ENCODE results near the gene TLCD3A.
"Not testable (repeated sequence)": the region's sequence is repeated elsewhere in the genome, so short reads cannot be mapped to it uniquely, and the experiment has no call there.

TLCD3A gene

DNA sequence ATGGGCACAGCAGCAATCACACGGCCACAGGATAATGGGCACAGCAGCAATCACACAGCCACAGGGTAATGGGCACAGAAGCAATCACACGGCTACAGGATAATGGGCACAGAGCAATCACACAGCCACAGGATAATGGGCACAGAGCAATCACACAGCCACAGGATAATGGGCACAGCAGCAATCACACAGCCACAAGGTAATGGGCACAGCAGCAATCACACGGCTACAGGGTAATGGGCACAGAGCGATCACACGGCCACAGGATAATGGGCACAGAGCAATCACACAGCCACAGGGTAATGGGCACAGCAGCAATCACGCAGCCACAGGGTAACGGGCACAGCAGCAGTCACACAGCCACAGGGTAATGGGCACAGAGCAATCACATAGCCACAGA is 17.0 kb downstream of the TLCD3A start:
- not testable (repeated sequence) for DNase-seq (ENCODE audit: low spot score)

DNA sequence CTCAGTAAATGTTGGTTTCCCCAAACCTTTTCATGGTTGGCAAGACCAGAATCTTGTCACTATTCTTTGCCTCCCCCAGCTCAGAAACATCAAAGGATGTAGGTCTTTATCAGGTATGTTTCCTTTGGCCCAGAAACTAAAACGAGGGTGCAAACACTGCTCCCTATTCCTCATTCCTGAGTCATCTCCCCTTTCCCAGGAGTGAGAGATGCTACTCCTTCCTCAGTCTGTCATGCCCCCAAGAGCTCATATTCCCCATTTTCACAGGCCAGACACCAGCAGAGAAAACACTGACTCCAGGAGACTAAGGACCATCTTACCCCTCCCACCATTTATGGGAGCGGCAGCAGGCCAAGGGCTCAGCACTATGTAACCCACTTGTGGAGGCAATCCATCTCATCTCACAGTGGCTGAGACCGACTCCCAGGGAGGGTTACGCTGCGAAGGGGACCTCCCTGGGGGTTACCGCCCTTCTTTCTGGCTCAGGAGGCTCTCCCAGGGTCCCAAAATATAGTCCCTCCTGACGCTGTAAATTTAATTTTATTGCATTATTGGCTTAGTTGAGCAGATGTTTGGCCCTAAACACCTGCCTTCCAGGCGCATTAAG is 18.1 kb downstream of the TLCD3A start:
- peak; percentile 68 for DNase-seq (ENCODE audit: low spot score)

DNA sequence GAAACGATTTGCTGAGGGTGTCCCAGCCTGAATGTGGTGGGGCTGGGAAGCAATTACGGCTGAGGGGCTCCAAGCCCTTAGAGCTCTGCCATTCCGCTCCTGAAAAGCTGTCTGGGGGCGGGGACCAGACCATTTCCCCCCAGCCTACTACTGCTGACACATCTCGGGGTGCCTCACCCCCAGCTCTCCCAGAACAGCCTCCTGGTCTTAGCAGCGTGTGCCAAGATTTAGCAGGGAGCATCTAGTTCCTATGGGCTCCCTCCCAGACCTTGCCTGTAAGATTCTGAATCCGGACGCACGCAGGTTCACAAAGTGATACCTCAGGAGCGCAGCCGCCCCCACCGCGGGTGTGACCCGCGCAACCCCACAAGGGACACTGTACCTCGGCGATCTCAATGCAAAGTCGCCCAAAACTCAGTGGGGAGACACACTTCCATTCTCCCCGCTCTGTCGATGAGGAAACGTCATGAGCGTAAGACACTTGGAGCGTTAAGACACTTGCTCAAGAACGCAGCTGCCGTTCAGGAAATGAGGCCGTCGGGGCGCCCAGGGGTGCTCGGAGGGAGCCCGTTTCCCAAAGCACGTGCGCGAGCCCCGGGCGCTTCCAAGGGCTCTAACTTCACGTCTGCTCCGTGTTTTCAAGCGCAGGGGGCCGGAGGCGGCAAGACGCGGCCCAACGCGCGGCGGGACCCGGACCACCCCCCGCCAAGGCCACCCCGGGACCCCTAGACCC is 19.0 kb downstream of the TLCD3A start:
- DNase-seq (ENCODE audit: low spot score) = peak; percentile 78

DNA sequence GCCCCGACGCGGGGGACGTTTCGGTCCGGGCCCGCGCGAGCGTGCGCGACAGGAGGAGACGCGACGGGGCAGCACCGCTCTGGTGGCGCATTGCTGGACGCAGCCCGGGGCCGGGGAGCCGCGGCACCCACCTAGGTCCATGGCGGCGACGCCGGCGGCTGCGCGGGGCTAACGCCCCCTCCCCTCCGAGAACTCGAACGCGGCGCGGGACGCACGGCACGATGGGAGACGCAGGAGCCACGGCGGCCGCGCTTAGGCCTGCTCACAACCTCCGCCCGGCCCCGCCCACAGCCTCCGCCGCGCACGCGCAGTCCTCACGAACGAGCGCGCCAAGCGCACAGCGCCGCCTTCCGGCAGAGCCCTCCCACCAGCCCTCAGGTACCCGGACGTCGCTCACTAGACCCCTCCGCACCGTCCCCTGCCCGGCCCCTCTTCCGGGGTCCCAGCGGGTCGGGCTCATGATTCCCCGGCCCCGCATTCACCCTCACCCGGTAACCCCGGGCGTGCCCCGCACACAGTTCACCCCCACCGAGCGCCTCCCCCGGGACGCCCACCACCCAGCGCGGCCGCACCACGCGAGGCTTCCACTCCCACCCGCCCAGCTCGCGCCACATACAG is 19.7 kb downstream of the TLCD3A start, which contains the start of gene GEMIN4:
GEMIN4 (minus strand) TSS at position 263 of the 618 bp plus-strand sequence; CDS start at position 141, 122 bp downstream.
- DNase-seq (ENCODE audit: low spot score) = peak; percentile 85

DNA sequence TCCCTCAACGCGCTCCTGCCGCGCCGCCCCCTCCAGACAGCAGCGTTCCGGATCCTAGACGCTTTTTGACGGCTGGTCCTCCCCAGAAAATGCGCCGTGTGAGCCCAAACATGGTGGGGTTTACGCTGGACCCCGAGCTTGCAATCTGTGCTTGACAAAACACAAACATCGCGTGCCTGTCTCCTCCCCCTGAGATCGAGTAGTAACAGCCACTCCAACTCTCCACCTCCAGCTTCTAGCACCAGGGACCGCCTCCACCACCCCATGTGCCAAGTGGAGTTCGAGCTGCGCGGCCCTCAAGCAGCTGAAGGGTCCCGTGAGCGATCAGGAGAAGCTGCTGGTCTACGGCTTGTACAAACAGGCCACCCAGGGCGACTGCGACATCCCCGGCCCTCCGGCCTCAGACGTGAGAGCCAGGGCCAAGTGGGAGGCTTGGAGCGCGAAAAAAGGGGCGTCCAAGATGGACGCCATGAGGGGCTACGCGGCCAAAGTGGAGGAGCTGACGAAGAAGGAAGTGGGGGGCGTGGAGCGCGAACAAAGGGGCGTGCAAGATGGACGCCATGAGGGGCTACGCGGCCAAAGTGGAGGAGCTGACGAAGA is 20.3 kb downstream of the TLCD3A start:
- DNase-seq (ENCODE audit: low spot score) = no peak

DNA sequence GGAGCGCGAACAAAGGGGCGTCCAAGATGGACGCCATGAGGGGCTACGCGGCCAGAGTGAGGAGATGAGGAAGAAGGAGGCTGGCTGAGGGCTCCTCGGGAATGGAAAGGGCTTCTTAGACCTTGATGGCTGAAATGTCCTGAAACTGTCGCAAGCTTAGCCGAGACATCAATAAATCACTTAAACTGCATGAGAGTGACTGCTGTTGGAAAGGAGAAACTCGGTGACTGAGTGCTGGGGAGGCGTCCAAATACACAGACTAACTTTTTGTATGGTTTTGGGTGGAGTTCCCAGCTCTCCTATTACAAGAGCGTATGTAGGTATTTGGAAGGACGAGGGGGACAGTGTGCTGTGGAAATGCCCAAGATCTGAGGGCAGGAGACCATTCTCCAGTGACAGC is 21.0 kb downstream of the TLCD3A start:
- DNase-seq (ENCODE audit: low spot score) = no peak

DNA sequence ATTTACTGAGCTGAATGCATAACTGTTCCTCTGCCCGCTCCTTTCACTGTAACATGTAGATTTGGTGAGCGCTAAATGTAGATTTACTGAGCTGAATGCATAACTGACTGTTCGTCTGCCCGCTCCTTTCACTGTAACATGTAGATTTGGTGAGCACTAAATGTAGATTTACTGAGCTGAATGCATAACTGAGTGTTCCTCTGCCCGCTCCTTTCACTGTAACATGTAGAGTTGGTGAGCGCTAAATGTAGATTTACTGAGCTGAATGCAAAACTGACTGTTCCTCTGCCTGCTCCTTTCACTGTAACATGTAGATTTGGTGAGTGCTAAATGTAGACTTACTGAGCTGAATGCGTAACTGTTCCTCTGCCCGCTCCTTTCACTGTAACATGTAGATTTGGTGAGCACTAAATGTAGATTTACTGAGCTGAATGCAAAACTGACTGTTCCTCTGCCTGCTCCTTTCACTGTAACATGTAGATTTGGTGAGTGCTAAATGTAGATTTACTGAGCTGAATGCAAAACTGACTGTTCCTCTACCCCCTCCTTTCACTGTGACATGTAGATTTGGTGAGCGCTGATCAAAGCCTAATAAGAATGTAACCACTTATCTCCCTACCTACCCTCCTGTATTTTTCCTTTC is 23.0 kb downstream of the TLCD3A start:
- not testable (repeated sequence) for DNase-seq (ENCODE audit: low spot score)

DNA sequence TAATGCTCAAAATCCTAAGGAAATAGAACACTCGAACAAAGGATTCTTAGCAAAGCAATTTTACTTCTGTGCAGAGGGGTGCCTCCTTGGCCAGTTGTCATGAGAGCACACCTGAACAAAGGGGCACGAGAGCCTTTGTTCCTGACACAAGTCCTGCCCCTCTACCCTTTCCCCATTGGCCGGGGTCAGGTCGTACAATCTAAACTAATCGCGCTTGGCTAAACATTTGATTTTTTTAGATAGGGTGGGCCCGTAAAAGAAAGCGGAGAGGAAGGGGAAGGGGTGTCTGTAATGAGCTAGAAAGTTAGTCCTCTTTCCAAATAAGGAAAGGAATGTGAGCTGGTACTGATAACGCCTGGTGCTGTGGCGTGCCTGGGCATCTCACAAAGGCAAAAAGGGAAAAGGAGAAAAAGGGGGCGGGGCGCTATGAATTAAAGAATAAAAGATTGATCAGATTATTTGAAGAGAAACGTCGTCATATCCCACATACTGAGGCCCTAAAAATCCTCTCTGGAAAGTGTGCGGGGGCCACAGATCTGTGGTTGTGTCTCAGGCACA is 23.7 kb downstream of the TLCD3A start:
- DNase-seq (ENCODE audit: low spot score) = not testable (repeated sequence)

DNA sequence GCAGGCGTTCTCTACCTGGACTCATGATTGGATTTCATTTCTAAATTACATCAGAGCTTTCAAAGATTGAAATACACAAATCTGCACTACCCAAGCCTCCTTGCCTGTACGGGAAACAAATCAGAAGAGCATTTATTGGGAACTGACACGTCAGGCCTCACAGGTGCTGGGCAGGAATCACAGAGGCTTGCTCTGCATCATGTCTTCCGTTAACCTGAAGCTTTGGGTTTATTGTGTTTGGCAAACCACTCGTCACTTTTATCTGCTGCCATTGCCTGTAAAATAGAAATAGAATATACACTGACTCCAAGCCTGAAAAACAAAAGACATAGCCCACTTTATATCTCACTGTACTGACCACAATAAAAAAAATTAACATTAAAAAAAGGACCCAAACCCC is 27.6 kb downstream of the TLCD3A start:
- no peak for DNase-seq (ENCODE audit: low spot score)

DNA sequence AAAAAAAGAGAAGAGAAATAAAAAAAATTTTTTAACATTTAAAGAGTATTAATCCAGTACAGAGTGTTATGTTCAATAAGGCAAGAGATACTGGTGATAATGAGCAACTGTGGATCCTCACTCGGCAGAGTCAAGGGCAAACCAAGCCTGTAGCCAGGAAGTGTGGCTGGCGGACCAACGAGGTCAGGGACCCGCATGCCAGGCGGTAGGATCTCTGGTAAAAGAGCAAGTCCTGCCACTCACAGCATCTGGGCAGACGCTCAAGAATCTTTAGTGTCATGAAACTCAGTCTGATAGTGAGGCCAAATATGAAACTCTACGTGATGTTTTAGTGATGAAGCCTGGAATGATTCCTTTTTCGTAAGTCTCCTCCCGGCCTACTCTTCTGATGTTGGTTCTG is 28.0 kb downstream of the TLCD3A start:
- no peak for DNase-seq (ENCODE audit: low spot score)

DNA sequence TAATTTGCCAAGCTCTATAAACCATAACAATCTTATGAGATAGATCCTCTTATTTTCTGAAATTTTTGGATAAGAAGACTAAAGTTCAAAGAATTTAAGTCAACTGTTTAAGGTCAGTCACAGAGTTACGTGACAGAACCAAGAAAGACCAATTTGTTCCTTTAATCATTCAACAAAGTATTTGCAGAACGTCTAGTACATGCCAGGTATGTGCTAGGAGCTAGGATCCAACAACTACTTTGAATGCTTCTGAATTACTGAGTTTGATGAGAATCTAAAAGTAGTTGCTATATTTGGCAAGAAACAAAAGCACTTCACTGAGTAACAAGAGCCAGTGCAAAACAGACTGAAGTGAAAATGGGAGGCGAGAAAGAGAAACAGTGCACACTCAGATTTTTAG is 34.7 kb downstream of the TLCD3A start:
- DNase-seq (ENCODE audit: low spot score) = no peak

DNA sequence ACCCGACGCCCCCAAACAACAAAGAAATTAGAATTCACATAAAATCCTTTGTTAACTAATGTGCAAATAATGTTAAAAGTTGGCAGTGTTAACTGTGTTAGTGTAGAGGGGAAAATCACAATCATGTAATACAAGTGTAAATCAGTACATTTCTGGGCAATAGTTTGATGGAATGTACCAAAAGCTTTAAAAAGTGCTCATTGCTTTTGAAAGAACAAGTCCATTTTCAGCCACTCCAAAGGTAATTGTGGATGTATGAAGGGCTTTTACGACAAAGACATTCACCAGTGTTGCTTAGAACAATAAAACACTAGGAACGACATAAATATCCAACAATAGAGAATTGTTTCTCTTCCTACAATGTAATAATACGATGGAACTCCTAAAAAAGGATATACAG is 40.6 kb downstream of the TLCD3A start:
- no peak for DNase-seq (ENCODE audit: low spot score)

DNA sequence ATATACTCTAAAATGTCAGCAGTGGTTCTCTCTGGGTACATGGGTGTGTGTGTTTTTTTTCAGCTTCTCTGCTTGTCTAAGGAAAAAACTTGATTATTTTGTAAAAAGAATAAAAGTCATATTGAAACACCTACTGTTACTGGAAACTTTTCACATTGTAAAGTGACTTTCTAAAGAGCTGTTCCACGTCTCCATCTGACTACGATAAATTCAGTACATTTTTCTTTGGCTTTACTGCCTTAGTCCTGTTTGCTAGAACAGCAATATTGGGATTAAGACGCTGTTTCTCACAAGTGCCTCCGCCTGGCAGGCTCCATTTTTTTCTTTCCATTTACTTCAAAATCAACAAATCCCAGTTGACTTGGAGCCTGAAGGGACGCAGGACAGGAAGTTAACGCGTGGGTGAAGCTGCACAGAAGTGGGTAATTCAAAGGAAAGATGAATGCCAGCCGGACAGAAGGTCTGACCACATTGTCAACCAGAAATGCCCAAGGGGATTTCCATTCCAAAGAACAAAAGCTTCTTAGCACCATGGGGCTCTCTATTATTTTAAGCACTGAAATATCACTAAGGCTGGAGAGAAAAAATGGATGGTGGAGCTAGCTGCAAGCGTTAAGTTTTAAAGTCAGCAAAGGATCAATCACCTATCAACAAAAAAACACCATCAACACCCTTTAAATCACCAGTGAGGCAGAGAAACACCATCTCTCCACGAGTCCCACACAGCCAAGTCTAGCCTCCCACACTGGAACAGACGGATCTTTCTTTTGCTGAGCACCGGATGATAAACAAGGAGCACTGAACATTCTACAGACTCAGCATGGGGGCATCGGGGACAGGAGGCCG is 41.3 kb downstream of the TLCD3A start:
- DNase-seq (ENCODE audit: low spot score) = no peak

DNA sequence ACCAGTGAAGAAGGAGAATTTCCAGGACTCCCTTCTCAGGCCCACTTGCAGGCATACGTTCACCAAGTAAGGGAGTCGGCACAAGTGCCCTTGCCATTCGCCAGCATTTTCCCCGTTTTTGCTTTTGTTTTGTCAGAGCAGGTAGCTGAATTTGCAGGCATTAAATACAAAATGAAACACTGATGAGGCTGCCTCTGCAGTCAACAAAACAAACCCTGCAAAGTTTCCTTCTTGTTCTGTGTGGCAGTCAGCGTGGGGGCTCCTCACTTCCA is 41.9 kb downstream of the TLCD3A start:
- DNase-seq (ENCODE audit: low spot score) = no peak

DNA sequence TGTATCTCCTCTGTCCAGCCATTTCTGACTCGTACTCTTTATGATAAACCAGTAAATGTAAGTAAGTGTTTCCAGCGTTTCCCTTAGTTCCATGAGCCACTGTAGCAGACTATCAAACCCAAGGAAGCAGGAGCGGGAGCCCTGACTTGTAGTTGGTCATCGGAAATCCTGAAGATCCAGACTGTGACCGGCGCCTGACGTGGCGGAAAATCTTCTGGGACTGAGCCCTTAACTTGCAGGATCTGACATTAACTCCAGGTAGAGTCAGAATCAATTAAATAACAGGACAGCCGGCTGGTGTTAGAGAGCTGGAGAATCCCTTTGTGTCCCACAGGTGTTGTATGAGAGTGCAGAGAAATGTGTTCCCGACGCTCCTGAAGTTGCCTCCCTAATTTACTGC is 45.7 kb downstream of the TLCD3A start:
- no peak for DNase-seq (ENCODE audit: low spot score)

DNA sequence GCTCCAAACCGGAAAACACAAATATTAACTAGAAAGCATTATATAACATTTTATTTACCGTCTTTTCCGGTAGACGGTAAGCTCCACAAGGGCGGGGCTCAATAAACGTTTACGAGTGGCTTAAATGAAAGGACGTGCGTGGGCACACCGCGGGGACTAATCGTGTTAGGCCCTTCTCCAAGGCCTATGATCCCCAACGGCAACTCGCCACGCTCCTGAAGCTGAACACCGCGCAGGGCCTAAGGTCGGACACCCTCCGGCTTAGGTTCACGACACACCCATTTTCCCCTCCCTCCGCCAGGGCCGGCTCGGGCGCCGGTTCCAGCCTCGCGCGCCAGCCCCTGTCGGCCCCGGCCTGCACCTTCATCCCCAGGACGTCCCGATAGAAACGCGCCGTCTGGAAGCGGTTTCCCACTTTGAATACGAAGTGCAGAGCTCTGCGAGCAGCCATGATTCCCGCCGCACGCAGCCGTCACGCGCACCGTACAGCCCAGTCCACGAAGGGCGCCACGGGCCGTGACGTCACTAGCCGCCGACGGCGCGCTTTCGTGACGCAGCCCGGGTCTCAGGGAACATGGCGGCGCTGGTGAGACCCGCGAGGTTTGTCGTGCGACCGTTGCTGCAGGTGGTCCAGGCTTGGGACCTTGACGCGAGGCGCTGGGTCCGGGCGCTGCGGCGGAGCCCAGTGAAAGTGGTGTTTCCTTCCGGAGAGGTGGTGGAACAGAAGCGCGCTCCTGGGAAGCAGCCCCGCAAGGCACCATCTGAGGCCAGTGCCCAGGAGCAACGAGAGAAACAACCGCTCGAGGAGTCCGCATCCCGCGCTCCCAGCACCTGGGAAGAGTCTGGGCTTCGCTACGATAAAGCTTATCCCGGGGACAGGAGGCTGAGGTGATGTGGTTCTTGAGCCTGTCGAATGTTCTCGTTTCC is 49.7 kb downstream of the TLCD3A start, which contains the start of the genes GLOD4 and MRM3:
GLOD4 (minus strand) TSS at position 476 of the 927 bp plus-strand sequence; CDS start at position 451, 25 bp downstream.
MRM3 (plus strand) TSS at position 549 of the 927 bp plus-strand sequence; CDS start at position 575, 26 bp downstream.
- DNase-seq (ENCODE audit: low spot score) = peak; percentile 86

DNA sequence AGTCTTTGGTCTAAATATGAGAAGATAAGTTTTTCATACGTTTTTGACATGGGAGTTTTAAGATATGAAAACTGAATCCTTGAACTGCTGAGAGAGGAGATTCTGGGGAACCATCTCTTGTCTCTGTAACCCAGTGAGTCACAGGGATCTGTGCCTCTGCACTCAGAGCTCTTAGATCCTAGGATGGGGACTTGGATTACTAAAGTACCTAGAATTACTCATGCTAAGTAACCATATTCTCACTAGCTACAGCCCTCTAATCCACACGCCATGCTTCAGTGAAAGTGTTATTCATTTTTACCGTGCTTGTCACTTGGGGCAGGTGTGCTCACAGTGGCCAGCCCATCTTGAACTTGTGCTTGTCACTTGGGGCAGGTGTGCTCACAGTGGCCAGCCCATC is 51.7 kb downstream of the TLCD3A start:
- peak; percentile 87 for DNase-seq (ENCODE audit: low spot score)

DNA sequence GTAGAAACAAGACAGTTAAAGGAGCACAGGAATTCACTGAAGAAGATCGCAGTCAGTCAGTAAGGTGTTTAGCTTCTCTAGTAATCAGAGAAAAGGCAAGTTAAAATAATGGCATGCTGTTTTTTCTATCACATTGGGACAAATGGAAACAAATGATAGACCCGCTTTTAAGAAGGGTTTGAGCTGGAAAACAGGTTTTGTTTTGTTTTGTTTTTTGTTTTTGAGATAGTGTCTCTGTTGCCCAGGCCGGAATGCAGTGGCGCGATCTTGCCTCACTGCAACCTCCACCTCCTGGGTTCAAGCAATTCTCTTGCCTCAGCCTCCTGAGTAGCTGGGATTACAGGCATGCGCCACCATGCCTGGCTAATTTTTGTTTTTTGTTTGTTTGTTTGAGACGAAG is 53.5 kb downstream of the TLCD3A start:
- DNase-seq (ENCODE audit: low spot score) = not testable (repeated sequence)

DNA sequence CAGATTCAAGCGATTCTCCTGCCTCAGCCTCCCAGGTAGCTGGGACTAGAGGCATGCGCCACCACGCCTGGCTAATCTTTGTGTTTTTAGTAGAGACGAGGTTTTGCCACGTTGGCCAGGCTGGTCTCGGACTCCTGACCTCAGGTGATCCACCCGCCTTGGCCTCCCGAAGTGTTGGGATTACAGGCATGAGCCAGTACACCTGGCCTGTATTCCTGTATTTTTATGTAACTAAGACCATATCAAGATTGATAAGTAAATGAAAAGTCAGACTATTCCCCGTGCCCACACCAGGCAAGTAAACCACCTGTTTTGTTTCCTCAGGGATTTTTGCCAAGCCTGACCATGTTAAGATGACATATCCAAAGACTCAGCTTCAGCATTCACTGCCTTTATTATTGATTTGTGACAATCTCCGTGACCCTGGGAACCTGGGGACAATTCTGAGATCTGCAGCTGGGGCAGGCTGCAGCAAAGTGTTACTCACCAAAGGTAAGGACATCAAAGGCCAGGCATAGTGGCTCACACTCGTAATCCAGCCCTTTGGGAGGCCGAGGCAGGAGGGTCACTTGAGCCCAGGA is 55.3 kb downstream of the TLCD3A start:
- DNase-seq (ENCODE audit: low spot score) = no peak

DNA sequence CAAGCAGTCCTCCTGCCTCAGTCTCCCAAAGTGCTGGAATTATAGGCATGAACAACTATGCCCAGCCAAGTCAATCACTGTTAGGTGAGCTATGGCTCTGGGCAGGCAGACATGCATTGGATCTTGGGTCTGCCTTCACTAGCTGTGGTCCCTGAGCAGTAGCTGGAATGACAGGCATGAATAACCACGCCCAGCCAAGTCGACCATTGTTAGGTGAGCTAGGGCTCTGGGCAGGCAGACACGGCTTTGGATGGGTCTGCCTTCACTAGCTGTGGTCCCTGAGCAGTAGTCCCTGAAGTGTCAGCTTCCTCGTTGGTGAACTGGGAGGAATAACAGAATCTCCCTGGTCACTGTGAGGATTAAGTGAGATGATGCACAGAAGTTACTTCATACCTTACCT is 56.2 kb downstream of the TLCD3A start:
- no peak for DNase-seq (ENCODE audit: low spot score)
